HFFc6 (cell line): ENCODE data around the gene ATP6V1D. TPM values are rescaled to one million over a fixed set of nuclear protein-coding genes. Genes with fewer than 3 reads are reported as not detected.

ENCODE experiments used
- DNase-seq: peaks from one replicate; pipeline ENCODE4 v3.0.0-alpha.2; 2018
- H3K27ac Mint-ChIP-seq: 2 replicates; pipeline ENCODE4 v1.8.0; 2020; ENCODE audit warnings: mild to moderate bottlenecking, mixed read lengths
- H3K27me3 Mint-ChIP-seq: 2 replicates; pipeline ENCODE4 v1.8.0; 2021; ENCODE audit warnings: mild to moderate bottlenecking, moderate library complexity, mixed read lengths; ENCODE audit not compliant: insufficient read depth
- H3K36me3 Mint-ChIP-seq: 2 replicates; pipeline ENCODE4 v1.8.0; 2021; ENCODE audit warnings: low read depth, mixed read lengths
- H3K4me1 Mint-ChIP-seq: 2 replicates; pipeline ENCODE4 v1.8.0; 2020; ENCODE audit warnings: low read depth, mixed read lengths
- H3K4me3 Mint-ChIP-seq: 2 replicates; pipeline ENCODE4 v1.8.0; 2020; ENCODE audit warnings: mild to moderate bottlenecking, moderate library complexity, mixed read lengths
- H3K9me3 Mint-ChIP-seq: 2 replicates; pipeline ENCODE4 v1.8.0; 2020; ENCODE audit warnings: mild to moderate bottlenecking, mixed read lengths
- total RNA-seq, 6 experiments: library from RNA; stranded (reverse); fragmentation: NEBNext Ultra II Directional; extraction: Animal tissue kit (Norgen Biotek cat#: 25700); gene quantifications; 2 replicates in 1 of 6; 3 replicates in 5 of 6; pipeline ENCODE4 v1.2.3, GENCODE V29; 2021
- TF ChIP-seq, protein P1 (sequence below): fragments of 200-600 bp; sonication (generic); IDR thresholded peaks from 2 replicates; pipeline ENCODE4 v1.5.0; 2021; ENCODE audit warnings: antibody characterized with exemption, mild to moderate bottlenecking

Gene ATP6V1D
- total RNA-seq, 6 experiments from 2014 or later: 135 to 167 (median 150) TPM

DNA sequence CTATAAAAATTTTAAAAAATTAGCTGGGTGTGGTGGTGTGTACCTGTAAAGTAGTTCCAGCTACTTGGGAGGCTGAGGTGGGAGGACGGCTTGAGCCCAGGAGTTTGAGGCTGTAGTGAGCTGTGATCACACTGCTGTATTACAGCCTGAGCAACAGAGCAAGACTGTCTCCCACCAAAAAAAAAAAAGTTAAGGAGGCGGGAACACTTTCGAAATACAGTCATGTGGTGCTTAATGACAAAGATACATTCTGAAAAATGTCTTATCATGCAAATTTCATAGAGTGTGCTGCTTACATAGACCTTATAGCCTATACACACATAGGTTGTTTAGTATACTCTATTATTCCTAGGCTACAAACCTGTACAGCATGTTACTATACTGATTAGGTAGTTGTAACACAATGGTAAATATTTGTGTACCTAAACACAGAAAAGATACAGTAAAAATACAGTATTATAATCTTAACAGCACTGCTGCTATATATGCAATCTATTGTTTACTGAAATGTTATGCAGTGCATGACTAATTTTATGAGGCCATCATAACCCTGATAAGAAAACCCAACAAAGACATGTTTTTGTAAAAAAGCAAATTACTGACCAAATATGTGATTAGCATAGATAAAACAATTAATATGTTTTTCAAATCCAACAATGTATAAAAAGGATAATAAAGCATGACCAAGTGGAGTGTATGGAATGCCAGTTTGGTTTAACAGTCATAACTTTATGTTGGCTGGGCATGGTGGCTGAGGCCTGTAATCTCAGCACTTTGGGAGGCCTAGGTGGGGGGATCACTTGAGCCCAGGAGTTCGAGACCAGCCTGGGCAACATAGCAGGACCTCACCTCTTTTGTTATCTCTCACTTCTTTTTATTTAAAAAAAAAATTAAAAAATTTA, 11.9 kb upstream of the ATP6V1D start:
- H3K4me1 Mint-ChIP-seq: peaks cover 17% of the 10 kb centered on the region
- no peaks in the 10 kb centered on the region for H3K9me3 Mint-ChIP-seq
- TF ChIP-seq, protein P1, sequence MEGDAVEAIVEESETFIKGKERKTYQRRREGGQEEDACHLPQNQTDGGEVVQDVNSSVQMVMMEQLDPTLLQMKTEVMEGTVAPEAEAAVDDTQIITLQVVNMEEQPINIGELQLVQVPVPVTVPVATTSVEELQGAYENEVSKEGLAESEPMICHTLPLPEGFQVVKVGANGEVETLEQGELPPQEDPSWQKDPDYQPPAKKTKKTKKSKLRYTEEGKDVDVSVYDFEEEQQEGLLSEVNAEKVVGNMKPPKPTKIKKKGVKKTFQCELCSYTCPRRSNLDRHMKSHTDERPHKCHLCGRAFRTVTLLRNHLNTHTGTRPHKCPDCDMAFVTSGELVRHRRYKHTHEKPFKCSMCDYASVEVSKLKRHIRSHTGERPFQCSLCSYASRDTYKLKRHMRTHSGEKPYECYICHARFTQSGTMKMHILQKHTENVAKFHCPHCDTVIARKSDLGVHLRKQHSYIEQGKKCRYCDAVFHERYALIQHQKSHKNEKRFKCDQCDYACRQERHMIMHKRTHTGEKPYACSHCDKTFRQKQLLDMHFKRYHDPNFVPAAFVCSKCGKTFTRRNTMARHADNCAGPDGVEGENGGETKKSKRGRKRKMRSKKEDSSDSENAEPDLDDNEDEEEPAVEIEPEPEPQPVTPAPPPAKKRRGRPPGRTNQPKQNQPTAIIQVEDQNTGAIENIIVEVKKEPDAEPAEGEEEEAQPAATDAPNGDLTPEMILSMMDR: no peak
- H3K27me3 Mint-ChIP-seq: no peaks in the 10 kb centered on the region
- no peak overlapping the region for H3K27ac Mint-ChIP-seq
- no peak for DNase-seq
- no peak overlapping the region for H3K4me3 Mint-ChIP-seq
- H3K36me3 Mint-ChIP-seq: peaks cover 33% of the 10 kb centered on the region

DNA sequence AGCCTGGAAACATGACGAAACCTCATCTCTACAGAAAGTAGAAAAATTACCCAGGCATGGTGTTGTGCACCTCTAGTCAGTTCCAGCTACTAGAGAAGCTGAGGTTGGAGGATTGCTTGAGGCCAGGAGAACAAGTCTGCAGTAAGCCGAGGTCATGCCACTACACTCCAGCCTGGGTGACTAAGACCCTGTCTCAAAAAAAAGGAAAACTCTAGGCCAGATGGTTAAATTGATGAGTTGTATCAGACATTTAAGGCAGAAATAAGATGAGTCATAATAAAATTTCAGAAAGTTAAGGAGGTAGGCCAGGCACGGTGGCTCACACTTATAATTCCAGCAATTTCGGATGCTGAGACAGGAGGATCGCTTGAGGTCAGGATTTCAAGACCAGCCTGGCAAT, 11.2 kb upstream of the ATP6V1D start:
- peaks cover 35% of the 10 kb centered on the region for H3K36me3 Mint-ChIP-seq
- TF ChIP-seq, protein P1: no peak
- no peak for DNase-seq
- H3K4me1 Mint-ChIP-seq: peaks cover 17% of the 10 kb centered on the region
- no peaks in the 10 kb centered on the region for H3K9me3 Mint-ChIP-seq
- H3K27ac Mint-ChIP-seq: peak overlapping the region; percentile 68
- H3K27me3 Mint-ChIP-seq: no peaks in the 10 kb centered on the region
- H3K4me3 Mint-ChIP-seq: no peak overlapping the region

DNA sequence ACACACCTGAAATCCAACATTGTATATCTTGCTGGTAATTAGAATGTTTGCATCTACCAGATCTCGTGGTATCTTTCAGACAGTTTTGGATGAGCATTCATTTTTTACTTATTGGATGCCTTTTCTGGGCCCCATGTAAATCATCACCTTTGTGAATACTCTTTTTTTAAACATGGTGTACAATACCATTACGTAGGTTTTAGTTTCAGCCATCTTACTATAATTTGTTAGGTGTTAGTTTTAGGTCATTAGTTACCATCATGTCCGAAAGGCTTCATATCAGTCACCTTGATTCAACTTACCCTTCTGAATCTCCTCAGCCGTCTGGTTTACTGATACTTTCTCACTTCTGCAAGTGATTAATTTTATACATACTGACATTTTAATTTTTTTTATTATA, 5.9 kb upstream of the ATP6V1D start:
- Mint-ChIP-seq H3K36me3 (peaks cover 36% of the 10 kb centered on the region), H3K27ac (no peak overlapping the region), H3K9me3 (no peaks in the 10 kb centered on the region), H3K27me3 (peaks cover 2% of the 10 kb centered on the region; the same call in 1 of the 2 replicates), H3K4me3 (no peak overlapping the region), H3K4me1 (peaks cover 40% of the 10 kb centered on the region)
- DNase-seq: no peak
- TF ChIP-seq, protein P1: no peak

DNA sequence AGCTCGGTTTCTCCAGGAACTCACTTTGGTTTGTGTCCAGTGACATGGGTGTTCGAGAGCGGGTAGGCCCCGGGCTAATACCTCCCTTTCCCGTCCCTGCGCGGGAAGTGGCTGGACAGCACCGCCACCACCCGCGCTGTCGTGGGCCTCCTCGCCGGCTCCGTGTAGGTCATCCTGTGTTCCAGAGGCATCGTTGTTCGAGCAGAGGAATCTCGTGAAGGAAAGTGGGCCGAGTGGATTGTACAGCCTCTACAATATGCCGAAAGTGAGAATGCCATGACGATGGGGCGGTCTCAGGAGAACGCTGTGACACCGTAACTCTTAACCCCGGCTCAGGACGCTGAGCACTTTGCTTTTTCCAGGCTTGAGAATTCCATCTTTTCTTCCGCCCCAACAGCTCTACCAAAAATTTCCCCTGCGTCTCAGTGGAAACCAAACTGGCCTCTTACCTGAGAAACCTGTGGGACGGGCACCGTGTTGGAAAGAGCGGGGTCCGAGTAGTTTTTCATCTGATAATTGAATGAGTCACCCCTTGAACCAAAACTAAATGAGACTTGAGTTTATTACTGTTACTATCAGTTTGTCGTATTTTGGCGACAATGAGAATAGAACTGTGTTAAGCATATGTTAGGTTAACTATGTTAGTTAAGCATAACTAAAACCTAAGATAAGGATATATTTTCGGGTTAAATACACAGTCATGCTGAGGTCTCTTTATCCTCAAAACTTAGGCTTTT, 1.0 kb upstream of the ATP6V1D start:
- H3K9me3 Mint-ChIP-seq: no peaks in the 10 kb centered on the region
- peaks cover 47% of the 10 kb centered on the region for H3K36me3 Mint-ChIP-seq
- peaks cover 6% of the 10 kb centered on the region for H3K27me3 Mint-ChIP-seq
- H3K4me1 Mint-ChIP-seq: peaks cover 62% of the 10 kb centered on the region
- peak overlapping the region; percentile 97 for H3K4me3 Mint-ChIP-seq
- H3K27ac Mint-ChIP-seq: peak overlapping the region; percentile 100
- TF ChIP-seq, protein P1: no peak
- DNase-seq: no peak

DNA sequence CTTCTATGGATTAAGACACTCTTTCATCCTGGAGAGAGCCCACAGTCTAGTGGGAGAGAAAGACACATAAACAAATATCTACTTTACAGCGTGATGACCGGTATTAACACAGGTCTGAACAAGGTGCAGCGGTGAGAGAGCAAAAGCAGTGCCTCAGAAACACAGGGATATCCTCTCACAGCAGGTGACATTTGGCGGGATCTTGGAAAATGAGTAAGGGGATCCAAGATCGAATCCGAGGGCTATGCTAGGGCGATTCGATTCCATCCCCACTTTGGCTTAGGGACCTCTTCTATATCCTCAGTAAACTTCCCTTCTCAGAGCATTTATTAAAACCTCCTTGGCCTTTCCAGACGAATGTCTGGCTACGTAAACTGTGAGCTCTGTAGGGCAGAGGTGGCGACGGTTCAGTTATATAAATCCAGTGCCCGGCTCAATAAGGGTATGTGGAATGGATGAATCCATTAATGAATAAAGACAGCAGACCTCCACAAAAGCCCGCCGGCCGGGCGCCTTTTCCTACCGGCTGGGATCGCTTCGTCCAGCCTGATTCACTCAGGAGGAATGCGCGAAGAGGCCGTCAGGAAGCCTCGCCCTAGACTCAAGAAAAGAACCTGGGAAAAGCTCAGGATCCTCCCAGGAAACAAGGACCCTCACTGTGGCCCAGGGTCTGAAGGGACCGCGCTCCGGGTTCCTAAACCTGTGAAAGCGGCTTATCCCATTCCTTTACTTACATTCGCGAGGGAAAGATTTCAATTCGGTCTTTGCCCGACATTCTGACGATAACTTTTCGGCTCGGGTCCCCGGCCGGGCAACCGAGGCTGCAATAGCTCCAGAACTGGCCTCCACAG, 455 bp downstream of the ATP6V1D start:
- Mint-ChIP-seq H3K36me3 (peaks cover 34% of the 10 kb centered on the region), H3K27me3 (peaks cover 6% of the 10 kb centered on the region), H3K9me3 (no peaks in the 10 kb centered on the region), H3K27ac (peak overlapping the region; percentile 100), H3K4me3 (peak overlapping the region; percentile 97), H3K4me1 (peaks cover 62% of the 10 kb centered on the region)
- TF ChIP-seq, protein P1: no peak
- peak; percentile 65 for DNase-seq
